Neural cell (in vitro differentiated cells): ENCODE measurements around the gene GDF11. TPM values are rescaled to one million over a fixed set of nuclear protein-coding genes. Genes with fewer than 3 reads are reported as not detected.

Experiments
- H2AFZ ChIP-seq: fragments of 200-600, 300-800 bp; sonication (generic), shearing (Covaris generic); 2 replicates; pipeline ENCODE4 v1.6.0; 2014; ENCODE audit warnings: low read depth, mild to moderate bottlenecking, antibody characterized with exemption, low read length, moderate library complexity
- H3F3A ChIP-seq: fragments of 200-600 bp; shearing (Covaris generic); 2 replicates; pipeline ENCODE4 v1.6.1; 2016; ENCODE audit warnings: mild to moderate bottlenecking, moderate library complexity, mixed read lengths, antibody characterized with exemption, low read length; ENCODE audit not compliant: insufficient read depth, poor library complexity, severe bottlenecking
- H3K27ac ChIP-seq: fragments of 200-600, 300-800 bp; sonication (generic), shearing (Covaris generic); 2 replicates; pipeline ENCODE4 v1.5.1; 2014; ENCODE audit warnings: mild to moderate bottlenecking, low read length, moderate library complexity
- H3K27me3 ChIP-seq: fragments of 300-800, 200-600 bp; sonication (generic), shearing (Covaris generic); 2 replicates; pipeline ENCODE4 v1.6.0; 2014; ENCODE audit warnings: mild to moderate bottlenecking, low read depth, low read length, moderate library complexity; ENCODE audit not compliant: insufficient read depth
- H3K36me3 ChIP-seq: fragments of 300-800, 200-600 bp; sonication (generic), shearing (Covaris generic); 2 replicates; pipeline ENCODE4 v1.5.1; 2014; ENCODE audit warnings: mild to moderate bottlenecking, antibody characterized with exemption, low read length, moderate library complexity; ENCODE audit not compliant: insufficient read depth
- H3K4me2 ChIP-seq: fragments of 300-800, 200-600 bp; sonication (generic), shearing (Covaris generic); 2 replicates; pipeline ENCODE4 v1.6.0; 2014; ENCODE audit warnings: mild to moderate bottlenecking, low read length
- H3K4me3 ChIP-seq: fragments of 300-800, 200-600 bp; sonication (generic), shearing (Covaris generic); 2 replicates; pipeline ENCODE4 v1.5.1; 2014; ENCODE audit warnings: mild to moderate bottlenecking, low read length, moderate library complexity
- H3K79me2 ChIP-seq: fragments of 200-600 bp; shearing (Covaris generic); replicated peaks from 2 replicates; pipeline ENCODE4 v1.6.0; 2014; ENCODE audit warnings: mild to moderate bottlenecking, low read length, moderate library complexity; ENCODE audit not compliant: insufficient read depth
- H3K9ac ChIP-seq: fragments of 300-800, 200-600 bp; sonication (generic), shearing (Covaris generic); 2 replicates; pipeline ENCODE4 v1.6.1; 2016; ENCODE audit warnings: mild to moderate bottlenecking, low read length, mixed read lengths
- H3K9me2 ChIP-seq: fragments of 200-600 bp; shearing (Covaris generic); 2 replicates; pipeline ENCODE4 v1.6.1; 2016; ENCODE audit warnings: mild to moderate bottlenecking, low read length, mixed read lengths; ENCODE audit not compliant: insufficient read depth
- H3K9me3 ChIP-seq: fragments of 200-600, 300-800 bp; sonication (generic), shearing (Covaris generic); 2 replicates; pipeline ENCODE4 v1.6.1; 2016; ENCODE audit warnings: mild to moderate bottlenecking, mixed run types, low read length, moderate library complexity, mixed read lengths
- H4K20me1 ChIP-seq: fragments of 200-600 bp; shearing (Covaris generic); 2 replicates; pipeline ENCODE4 v1.6.1; 2016; ENCODE audit warnings: mild to moderate bottlenecking, mixed run types; ENCODE audit not compliant: insufficient read depth
- EP300 ChIP-seq: fragments of 450-650 bp; conservative IDR thresholded peaks from 2 replicates; pipeline ENCODE4 v1.6.1; 2014; ENCODE audit warnings: antibody characterized with exemption, mild to moderate bottlenecking, moderate library complexity; ENCODE audit not compliant: poor library complexity, severe bottlenecking
- EZH2 ChIP-seq: fragments of 200-600, 300-800 bp; shearing (Covaris generic), sonication (generic); IDR thresholded peaks from 2 replicates; pipeline ENCODE4 v1.6.1; 2014; ENCODE audit warnings: antibody characterized with exemption, low read length, borderline replicate concordance, mild to moderate bottlenecking; ENCODE audit not compliant: insufficient read depth, poor library complexity, severe bottlenecking
- MXI1 ChIP-seq: fragments of 450-650 bp; conservative IDR thresholded peaks from 2 replicates; pipeline ENCODE4 v1.6.1; 2014; ENCODE audit warnings: antibody characterized with exemption, mild to moderate bottlenecking; ENCODE audit not compliant: poor library complexity, severe bottlenecking
- POLR2AphosphoS5 ChIP-seq: IDR thresholded peaks from 2 replicates; pipeline ENCODE4 v1.6.1; 2012
- RAD21 ChIP-seq: fragments of 450-650 bp; conservative IDR thresholded peaks from 2 replicates; pipeline ENCODE4 v1.6.1; 2014; ENCODE audit warnings: antibody characterized with exemption, mild to moderate bottlenecking, moderate library complexity
- SMC3 ChIP-seq: fragments of 450-650 bp; conservative IDR thresholded peaks from 2 replicates; pipeline ENCODE4 v1.6.1; 2014; ENCODE audit warnings: antibody characterized with exemption, mild to moderate bottlenecking, moderate library complexity; ENCODE audit not compliant: poor library complexity
- TAF1 ChIP-seq: IDR thresholded peaks from 2 replicates; pipeline ENCODE4 v1.6.1; 2012; ENCODE audit warnings: low read depth
- polyA plus RNA-seq: library from polyadenylated mRNA; depleted of rRNA; stranded (reverse); fragments of >200 nt; gene quantifications from 2 replicates; pipeline ENCODE4 v1.2.3, GENCODE V29; 2014
- TF ChIP-seq, protein P1 (sequence below): IDR thresholded peaks from 2 replicates; pipeline ENCODE4 v1.6.1; 2012; ENCODE audit warnings: borderline replicate concordance
- TF ChIP-seq, protein P2 (sequence below): fragments of 450-650 bp; IDR thresholded peaks from 2 replicates; pipeline ENCODE4 v1.5.1; 2014; ENCODE audit warnings: antibody characterized with exemption, mild to moderate bottlenecking, moderate library complexity; ENCODE audit not compliant: poor library complexity, severe bottlenecking

Gene GDF11
- polyA plus RNA-seq, 1 donor from 2014 or later, result 16.0 TPM

DNA sequence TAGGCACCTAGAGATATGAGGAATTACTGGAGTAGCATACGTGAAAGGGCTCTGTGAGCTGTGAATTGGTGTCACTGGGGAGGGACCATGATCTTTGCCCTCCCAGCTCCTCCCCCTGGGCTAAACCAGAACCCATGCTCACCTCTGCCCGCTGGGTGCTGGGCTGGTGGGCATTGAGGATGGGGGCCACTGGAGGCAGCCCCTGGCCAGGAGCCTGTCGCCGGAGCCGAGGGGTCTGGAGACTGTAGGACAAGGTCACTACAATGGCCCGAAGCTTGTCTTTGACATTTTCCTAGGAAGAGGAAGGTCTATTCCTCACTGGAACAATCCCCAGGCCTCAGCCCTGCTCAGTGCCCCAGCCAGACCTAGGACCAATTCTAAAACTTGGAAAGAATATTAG lies 46.8 kb upstream of the GDF11 start:
- H2AFZ ChIP-seq, result no peak overlapping the region
- H3K9me3 ChIP-seq, result no peaks in the 10 kb centered on the region
- H3K36me3 ChIP-seq, result no peaks in the 10 kb centered on the region
- H3F3A ChIP-seq, result no peaks in the 10 kb centered on the region
- H3K27ac ChIP-seq, result no peak overlapping the region
- no peak overlapping the region for H3K4me3 ChIP-seq
- H3K27me3 ChIP-seq, result no peaks in the 10 kb centered on the region
- no peaks in the 10 kb centered on the region for H3K9me2 ChIP-seq
- no peak overlapping the region for H3K4me2 ChIP-seq
- TF ChIP-seq MXI1, result no peak
- no peak for TF ChIP-seq EP300
- no peak for TF ChIP-seq RAD21
- no peaks in the 10 kb centered on the region for H4K20me1 ChIP-seq
- no peaks in the 10 kb centered on the region for H3K79me2 ChIP-seq
- no peak overlapping the region for H3K9ac ChIP-seq

DNA sequence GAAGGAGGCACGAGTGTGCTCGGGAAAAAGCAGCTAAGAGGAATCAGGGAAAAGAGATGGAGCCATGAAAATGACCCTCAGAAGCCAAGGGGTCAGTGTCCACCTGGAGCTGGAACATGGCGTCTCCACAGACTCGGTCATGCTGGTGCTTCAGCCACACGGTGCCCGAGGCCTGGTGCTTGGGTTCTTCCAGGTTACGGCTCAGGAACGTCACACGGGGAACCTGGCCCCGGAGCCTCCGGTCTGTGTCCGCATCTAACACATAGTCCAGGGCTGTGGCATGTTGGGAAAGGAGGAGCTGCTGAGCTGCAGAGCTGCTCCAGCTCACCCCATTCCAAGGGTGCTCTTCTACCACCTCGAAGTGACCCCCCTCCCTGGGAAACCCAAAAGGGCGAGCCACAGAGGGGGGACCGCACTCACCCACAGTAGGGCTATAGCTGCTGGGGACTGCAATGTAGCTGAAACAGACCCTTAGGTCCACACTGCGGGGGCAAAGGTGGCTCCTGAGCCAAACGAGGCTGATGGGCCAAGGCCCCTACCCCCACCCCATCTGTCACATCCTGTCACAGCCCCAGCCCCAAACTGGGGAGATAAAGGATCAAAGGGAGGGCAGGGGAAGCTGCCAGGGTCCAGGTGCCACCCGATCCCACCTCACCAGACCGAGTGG lies 46.0 kb upstream of the GDF11 start:
- no peaks in the 10 kb centered on the region for H3F3A ChIP-seq
- TF ChIP-seq, protein P1, sequence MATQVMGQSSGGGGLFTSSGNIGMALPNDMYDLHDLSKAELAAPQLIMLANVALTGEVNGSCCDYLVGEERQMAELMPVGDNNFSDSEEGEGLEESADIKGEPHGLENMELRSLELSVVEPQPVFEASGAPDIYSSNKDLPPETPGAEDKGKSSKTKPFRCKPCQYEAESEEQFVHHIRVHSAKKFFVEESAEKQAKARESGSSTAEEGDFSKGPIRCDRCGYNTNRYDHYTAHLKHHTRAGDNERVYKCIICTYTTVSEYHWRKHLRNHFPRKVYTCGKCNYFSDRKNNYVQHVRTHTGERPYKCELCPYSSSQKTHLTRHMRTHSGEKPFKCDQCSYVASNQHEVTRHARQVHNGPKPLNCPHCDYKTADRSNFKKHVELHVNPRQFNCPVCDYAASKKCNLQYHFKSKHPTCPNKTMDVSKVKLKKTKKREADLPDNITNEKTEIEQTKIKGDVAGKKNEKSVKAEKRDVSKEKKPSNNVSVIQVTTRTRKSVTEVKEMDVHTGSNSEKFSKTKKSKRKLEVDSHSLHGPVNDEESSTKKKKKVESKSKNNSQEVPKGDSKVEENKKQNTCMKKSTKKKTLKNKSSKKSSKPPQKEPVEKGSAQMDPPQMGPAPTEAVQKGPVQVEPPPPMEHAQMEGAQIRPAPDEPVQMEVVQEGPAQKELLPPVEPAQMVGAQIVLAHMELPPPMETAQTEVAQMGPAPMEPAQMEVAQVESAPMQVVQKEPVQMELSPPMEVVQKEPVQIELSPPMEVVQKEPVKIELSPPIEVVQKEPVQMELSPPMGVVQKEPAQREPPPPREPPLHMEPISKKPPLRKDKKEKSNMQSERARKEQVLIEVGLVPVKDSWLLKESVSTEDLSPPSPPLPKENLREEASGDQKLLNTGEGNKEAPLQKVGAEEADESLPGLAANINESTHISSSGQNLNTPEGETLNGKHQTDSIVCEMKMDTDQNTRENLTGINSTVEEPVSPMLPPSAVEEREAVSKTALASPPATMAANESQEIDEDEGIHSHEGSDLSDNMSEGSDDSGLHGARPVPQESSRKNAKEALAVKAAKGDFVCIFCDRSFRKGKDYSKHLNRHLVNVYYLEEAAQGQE, result no peak
- TF ChIP-seq SMC3 (no peak), TAF1 (no peak), MXI1 (no peak), POLR2AphosphoS5 (no peak), RAD21 (no peak), EZH2 (no peak), EP300 (no peak)
- TF ChIP-seq, protein P2, sequence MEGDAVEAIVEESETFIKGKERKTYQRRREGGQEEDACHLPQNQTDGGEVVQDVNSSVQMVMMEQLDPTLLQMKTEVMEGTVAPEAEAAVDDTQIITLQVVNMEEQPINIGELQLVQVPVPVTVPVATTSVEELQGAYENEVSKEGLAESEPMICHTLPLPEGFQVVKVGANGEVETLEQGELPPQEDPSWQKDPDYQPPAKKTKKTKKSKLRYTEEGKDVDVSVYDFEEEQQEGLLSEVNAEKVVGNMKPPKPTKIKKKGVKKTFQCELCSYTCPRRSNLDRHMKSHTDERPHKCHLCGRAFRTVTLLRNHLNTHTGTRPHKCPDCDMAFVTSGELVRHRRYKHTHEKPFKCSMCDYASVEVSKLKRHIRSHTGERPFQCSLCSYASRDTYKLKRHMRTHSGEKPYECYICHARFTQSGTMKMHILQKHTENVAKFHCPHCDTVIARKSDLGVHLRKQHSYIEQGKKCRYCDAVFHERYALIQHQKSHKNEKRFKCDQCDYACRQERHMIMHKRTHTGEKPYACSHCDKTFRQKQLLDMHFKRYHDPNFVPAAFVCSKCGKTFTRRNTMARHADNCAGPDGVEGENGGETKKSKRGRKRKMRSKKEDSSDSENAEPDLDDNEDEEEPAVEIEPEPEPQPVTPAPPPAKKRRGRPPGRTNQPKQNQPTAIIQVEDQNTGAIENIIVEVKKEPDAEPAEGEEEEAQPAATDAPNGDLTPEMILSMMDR, result no peak

More for the DNA sequence above, 46.0 kb upstream of the GDF11 start:
- no peak overlapping the region for H2AFZ ChIP-seq
- H3K27ac ChIP-seq, result no peak overlapping the region
- H3K9ac ChIP-seq, result no peak overlapping the region
- no peaks in the 10 kb centered on the region for H3K9me3 ChIP-seq
- no peaks in the 10 kb centered on the region for H3K27me3 ChIP-seq
- no peak overlapping the region for H3K4me2 ChIP-seq
- H3K9me2 ChIP-seq, result no peaks in the 10 kb centered on the region
- no peaks in the 10 kb centered on the region for H3K36me3 ChIP-seq
- H4K20me1 ChIP-seq, result no peaks in the 10 kb centered on the region
- H3K4me3 ChIP-seq, result no peak overlapping the region
- H3K79me2 ChIP-seq, result no peaks in the 10 kb centered on the region
